Stomach (tissue), 9 donors: ENCODE data around the gene TIPARP. TPM values are rescaled to one million over a fixed set of nuclear protein-coding genes. Genes with fewer than 3 reads are reported as not detected.

Source experiments
- DNase-seq, 2 donors: peaks; one replicate each; pipeline versions ENCODE4 v3.0.0 to v3.0.0-alpha.2; 2013 to 2019
- H3K27ac ChIP-seq, 5 donors: fragments of 200-600 bp in 4 of 5; sonication (generic) in 4 of 5; one replicate each; pipeline ENCODE4 v1.5.1; 2013 to 2019; ENCODE audit warnings: mild to moderate bottlenecking in 1 of 5, moderate library complexity in 1 of 5
- H3K27me3 ChIP-seq, 3 donors: fragments of 200-600 bp; sonication (generic); one replicate each; pipeline ENCODE4 v1.5.1; 2017 to 2019; ENCODE audit warnings: mixed run types in 1 of 3
- H3K36me3 ChIP-seq, 4 donors: fragments of 200-600 bp; sonication (generic); 1 replicate in 3 of 4; 2 replicates in 1 of 4; pipeline ENCODE4 v1.5.1; 2016 to 2019
- H3K4me1 ChIP-seq, 4 donors: fragments of 200-600 bp; sonication (generic); one replicate each; pipeline ENCODE4 v1.5.1; 2016 to 2019
- H3K4me3 ChIP-seq, 4 donors: fragments of 200-600 bp; sonication (generic) in 3 of 4; one replicate each; pipeline ENCODE4 v1.5.1; 2016 to 2019; ENCODE audit warnings: mild to moderate bottlenecking in 1 of 4
- H3K9me3 ChIP-seq, 4 donors: fragments of 200-600 bp; sonication (generic); one replicate each; pipeline ENCODE4 v1.5.1; 2016 to 2019
- EP300 ChIP-seq: sonication (generic); formaldehyde crosslinking; IDR thresholded peaks from one replicate; pipeline ENCODE4 v1.6.1; 2017; ENCODE audit warnings: antibody characterized with exemption
- POLR2A ChIP-seq, 4 donors: fragments of 450-650 bp; IDR thresholded peaks; one replicate each; pipeline ENCODE4 v1.6.1; 2016; ENCODE audit warnings: antibody characterized with exemption in 4 of 4, control low read depth in 2 of 4, mild to moderate bottlenecking in 1 of 4, moderate library complexity in 1 of 4
- POLR2AphosphoS5 ChIP-seq, 3 donors: sonication (generic); formaldehyde crosslinking; IDR thresholded peaks; one replicate each; pipeline ENCODE4 v1.6.1; 2016; ENCODE audit warnings: antibody characterized with exemption in 3 of 3
- WGBS, 5 donors: extraction: QIAGEN DNeasy Blood & Tissue Kit in 3 of 5; methylation state at CpG; one replicate each; pipeline versions ENCODE4 v1.1.5 to v1.1.7; 2013 to 2018; 5-methylcytosine and 5-hydroxymethylcytosine counted together
- intact Hi-C: fragments of 100-400 bp; cut with DNase I; formaldehyde crosslinking; loops from one replicate; pipeline ENCODE4 v1.15.1; 2023; ENCODE audit warnings: low total_unique reads
- polyA plus RNA-seq, 3 donors: library from polyadenylated mRNA; stranded (reverse); fragments of 200-250 nt; gene quantifications; one replicate each; pipeline ENCODE4 v1.2.3, GENCODE V29; 2013
- total RNA-seq, 5 donors: library from RNA; depleted of rRNA; stranded (reverse); fragments of >200 nt; gene quantifications; one replicate each; pipeline versions ENCODE4 v1.1.0 to v1.2.3, GENCODE V29; 2014 to 2016
- TF ChIP-seq, protein P1 (sequence below), 7 experiments: fragments of 450-650 bp in 4 of 7; fragments of 200-600 bp in 3 of 7; sonication (generic) in 3 of 7; IDR thresholded peaks; one replicate each; pipeline ENCODE4 v1.5.1; 2016 to 2019; ENCODE audit warnings: antibody characterized with exemption in 7 of 7, control low read depth in 2 of 7, mild to moderate bottlenecking in 1 of 7
- donor health status: healthy with polysubstance abuse.
- donor health status: Bipolar disorder and iron deficiency.
- donor health status: healthy.

TIPARP gene
- total and polyA plus RNA-seq, 8 donors, result 7.2 to 73.4 (median 22.5) TPM

DNA sequence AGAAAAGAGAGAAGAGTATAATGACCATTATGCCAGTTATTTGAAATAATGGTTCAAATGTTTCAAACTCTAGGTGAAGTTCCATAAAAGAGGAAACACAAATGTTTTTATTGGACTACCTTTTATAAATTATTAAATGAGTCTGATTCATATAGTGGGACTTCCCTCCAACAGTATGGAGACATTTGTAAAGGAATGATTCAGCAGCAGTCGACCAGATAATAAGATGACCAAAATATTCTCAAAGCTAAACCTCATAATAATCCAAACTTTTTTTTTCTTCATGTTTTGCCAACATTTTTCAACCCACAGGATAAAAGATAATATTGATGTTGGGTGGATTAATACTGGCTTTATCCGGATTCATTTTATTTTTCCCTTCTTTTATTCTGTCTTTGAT, 18.8 kb downstream of the TIPARP start:
- Histone ChIP-seq H3K27ac (no peak overlapping the region), H3K9me3 (no peaks in the 10 kb centered on the region), H3K4me3 (no peak overlapping the region), H3K27me3 (no peaks in the 10 kb centered on the region), H3K36me3 (peaks cover 9 to 47% (median 43%) of the 10 kb centered on the region in 4 donors), H3K4me1 (peaks cover 16 to 53% (median 46%) of the 10 kb centered on the region in 4 donors)
- TF ChIP-seq POLR2AphosphoS5 (IDR thresholded peaks at IDR 0.05), result no peak
- TF ChIP-seq, protein P1, sequence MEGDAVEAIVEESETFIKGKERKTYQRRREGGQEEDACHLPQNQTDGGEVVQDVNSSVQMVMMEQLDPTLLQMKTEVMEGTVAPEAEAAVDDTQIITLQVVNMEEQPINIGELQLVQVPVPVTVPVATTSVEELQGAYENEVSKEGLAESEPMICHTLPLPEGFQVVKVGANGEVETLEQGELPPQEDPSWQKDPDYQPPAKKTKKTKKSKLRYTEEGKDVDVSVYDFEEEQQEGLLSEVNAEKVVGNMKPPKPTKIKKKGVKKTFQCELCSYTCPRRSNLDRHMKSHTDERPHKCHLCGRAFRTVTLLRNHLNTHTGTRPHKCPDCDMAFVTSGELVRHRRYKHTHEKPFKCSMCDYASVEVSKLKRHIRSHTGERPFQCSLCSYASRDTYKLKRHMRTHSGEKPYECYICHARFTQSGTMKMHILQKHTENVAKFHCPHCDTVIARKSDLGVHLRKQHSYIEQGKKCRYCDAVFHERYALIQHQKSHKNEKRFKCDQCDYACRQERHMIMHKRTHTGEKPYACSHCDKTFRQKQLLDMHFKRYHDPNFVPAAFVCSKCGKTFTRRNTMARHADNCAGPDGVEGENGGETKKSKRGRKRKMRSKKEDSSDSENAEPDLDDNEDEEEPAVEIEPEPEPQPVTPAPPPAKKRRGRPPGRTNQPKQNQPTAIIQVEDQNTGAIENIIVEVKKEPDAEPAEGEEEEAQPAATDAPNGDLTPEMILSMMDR (IDR thresholded peaks at IDR 0.05), result no peak
- no peak for TF ChIP-seq EP300
- 56 to 65% (median 60%) methylated on average over 2 of the region's 2 CpGs for WGBS, 5 donors
- intact Hi-C loops, result no loop called here
- DNase-seq, result no peak

DNA sequence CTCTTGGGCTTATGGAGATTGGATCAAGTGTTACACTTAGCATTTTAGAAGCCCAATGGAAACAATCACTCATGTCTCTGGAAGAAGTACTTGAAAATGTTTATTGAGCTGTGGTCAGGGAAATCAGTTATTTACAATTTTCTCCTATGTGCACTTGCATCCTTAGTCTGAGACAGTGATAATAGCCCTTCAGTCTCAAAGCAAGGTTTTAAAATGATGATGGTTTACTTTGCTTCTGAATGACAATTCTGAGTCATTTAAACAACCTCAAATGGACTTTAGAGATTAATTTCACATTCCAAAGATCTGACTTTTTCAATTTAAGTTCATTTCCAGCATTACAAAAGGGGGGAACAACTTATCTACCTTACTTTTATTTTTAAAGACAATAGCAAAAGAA, 20.1 kb downstream of the TIPARP start:
- H3K9me3 ChIP-seq, result no peaks in the 10 kb centered on the region
- intact Hi-C loops, result no loop called here
- H3K4me3 ChIP-seq, result no peak overlapping the region
- H3K4me1 ChIP-seq, result peaks cover 16 to 40% (median 33%) of the 10 kb centered on the region in 4 donors
- TF ChIP-seq, protein P1 (IDR thresholded peaks at IDR 0.05), result no peak
- TF ChIP-seq POLR2A (IDR thresholded peaks at IDR 0.05) (no peak), EP300 (no peak), POLR2AphosphoS5 (IDR thresholded peaks at IDR 0.05) (no peak)
- H3K27me3 ChIP-seq, result no peaks in the 10 kb centered on the region
- peaks cover 9 to 60% (median 57%) of the 10 kb centered on the region in 4 donors for H3K36me3 ChIP-seq
- no peak overlapping the region for H3K27ac ChIP-seq
- DNase-seq, result no peak

DNA sequence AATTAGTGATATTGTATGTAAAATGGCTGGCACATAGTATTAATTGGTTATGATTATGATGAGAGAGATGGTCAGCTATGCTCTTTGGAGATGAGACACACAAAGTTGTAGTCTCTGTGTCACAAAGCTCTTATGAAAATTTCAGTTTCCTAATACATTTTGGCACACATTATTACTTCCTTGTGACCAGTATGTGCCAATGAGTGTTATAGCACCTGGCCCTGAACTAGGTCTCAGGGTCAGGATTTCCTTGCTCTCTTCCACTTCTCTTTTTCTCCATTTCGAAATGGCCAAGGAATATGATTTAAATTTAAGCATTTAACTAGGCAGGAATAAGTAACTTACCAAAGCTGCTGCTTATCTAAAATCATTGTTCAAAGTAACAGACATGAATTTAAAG, 28.0 kb downstream of the TIPARP start:
- Histone ChIP-seq H3K36me3 (peaks cover 0 to 86% (median 73%) of the 10 kb centered on the region in 4 donors), H3K4me1 (peaks cover 0 to 31% (median 15%) of the 10 kb centered on the region in 4 donors), H3K27me3 (no peaks in the 10 kb centered on the region), H3K27ac (no peak overlapping the region), H3K9me3 (no peaks in the 10 kb centered on the region), H3K4me3 (no peak overlapping the region)
- intact Hi-C loops, result no loop called here
- WGBS, 5 donors, result 46 to 78% (median 58%) methylated on average over 1 of the region's 1 CpG
- TF ChIP-seq POLR2A (IDR thresholded peaks at IDR 0.05) (no peak), EP300 (no peak)
- TF ChIP-seq, protein P1 (IDR thresholded peaks at IDR 0.05), result no peak
- no peak for DNase-seq

DNA sequence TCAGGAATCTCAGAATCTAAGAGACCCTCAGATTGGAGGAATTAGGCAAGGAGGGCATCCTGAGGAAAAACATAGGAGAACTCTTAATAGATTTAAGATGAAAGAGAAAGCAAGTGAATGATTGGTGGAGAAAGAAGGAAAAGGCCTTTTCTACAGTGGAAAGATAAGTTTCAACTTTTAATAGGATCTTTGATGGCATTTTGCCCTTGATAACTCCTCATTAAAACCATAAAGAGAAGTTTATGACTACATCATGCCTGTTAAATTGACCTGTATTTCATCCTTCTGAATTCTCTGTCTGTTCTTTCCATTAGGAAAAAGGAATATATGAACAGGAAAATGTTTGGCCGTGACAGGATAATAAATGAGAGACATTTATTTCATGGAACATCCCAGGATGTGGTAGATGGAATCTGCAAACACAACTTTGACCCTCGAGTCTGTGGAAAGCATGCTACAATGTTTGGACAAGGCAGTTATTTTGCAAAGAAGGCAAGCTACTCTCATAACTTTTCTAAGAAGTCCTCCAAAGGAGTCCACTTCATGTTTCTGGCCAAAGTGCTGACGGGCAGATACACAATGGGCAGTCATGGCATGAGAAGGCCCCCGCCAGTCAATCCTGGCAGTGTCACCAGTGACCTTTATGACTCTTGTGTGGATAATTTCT, 30.1 kb downstream of the TIPARP start:
- DNase-seq, result no peak
- H3K4me3 ChIP-seq, result no peak overlapping the region
- TF ChIP-seq, protein P1 (IDR thresholded peaks at IDR 0.05), result no peak
- TF ChIP-seq POLR2A (IDR thresholded peaks at IDR 0.05) (no peak), EP300 (no peak)
- H3K27me3 ChIP-seq, result no peaks in the 10 kb centered on the region
- H3K4me1 ChIP-seq, result peaks cover 0 to 31% (median 15%) of the 10 kb centered on the region in 4 donors
- H3K9me3 ChIP-seq, result no peaks in the 10 kb centered on the region
- intact Hi-C loops, result no loop called here
- WGBS, 5 donors, result 90 to 98% (median 96%) methylated on average over 4 of the region's 4 CpGs
- no peak overlapping the region for H3K27ac ChIP-seq
- peaks cover 0 to 80% (median 58%) of the 10 kb centered on the region in 4 donors for H3K36me3 ChIP-seq
